Activated CD4-positive, alpha-beta T cell treated with anti-CD3 and anti-CD28 coated beads, Interleukin-2, amount 50 U/mL, for 16 hours (primary cell): ENCODE measurements around the gene GXYLT1.
"Not testable (repeated sequence)": the region's sequence is repeated elsewhere in the genome, so short reads cannot be mapped to it uniquely, and the experiment has no call there.

Source experiments
- DNase-seq: peaks from one replicate; pipeline ENCODE4 v3.0.0-alpha.2; 2020

Gene GXYLT1

DNA sequence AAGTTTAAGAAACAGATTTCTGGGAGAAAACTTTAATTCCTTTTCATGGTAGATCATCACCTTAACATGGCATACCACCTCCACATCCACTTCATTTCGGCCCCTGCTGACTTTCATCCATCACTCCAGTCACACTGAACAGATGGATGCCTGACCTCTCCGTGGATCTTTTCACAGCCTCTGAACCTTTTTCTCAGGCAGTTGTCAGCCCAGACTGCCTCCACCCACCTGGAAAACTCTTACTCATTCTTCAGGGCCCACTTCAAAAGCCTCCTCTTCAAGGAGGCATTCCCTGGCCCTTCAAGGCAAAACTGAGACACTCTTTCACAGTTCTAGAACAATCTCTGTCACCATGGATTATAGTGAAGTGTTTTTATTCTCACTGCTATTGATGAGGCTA is 52.9 kb downstream of the GXYLT1 start:
- DNase-seq: no peak

DNA sequence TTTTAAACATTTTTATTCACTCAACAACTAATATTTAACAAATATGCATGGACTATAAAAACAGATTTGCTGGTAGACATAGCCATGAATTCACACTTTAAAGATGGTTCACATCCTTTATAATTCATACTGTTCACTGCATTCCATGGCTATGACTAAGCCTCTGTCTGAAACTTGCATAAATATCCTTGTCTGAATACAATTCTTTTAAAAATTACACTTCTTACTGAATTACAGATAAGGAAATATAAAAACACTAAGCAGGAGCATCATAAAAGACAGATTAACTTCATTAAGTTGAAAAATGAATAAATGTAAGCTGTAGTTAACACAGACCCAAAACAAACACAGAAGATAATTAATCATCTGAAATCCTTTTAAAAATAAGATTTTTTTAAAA is 53.8 kb downstream of the GXYLT1 start:
- DNase-seq: no peak

DNA sequence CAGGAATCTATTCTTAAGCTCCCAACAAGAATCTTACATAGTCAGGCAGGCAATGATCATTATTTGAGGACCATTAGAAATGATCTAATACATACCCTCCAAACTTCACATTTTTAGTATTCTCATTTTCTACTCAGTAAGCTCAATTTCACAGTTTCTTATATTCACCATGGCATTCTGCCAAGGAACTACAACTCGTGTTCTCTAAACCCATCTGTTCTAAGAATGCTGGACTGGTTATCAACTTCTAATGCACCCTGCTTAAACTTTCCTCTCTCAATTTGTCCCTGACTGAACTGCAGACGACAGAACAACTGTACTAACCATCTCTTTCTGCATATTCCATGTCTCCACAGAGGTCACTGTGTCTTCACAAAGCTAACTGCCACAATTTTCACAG is 58.6 kb downstream of the GXYLT1 start:
- DNase-seq: no peak

DNA sequence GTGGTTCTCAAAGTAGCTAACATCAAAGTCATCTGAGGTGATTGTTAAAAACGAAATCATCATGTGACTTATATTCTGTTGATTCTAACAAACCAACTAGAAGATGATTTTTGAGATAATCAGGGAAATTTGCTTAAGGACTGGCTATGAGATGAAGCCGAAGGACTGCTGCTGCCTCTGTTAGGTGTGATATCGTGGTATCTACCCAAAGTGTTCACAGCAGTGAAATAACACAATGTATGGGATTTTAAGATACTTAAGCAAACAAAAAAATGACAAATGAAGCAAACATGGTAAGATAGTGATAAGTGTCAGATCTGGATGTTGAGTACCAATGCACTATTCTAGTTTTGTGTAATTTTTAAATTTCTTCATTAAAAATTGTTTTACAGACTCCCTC is 59.1 kb downstream of the GXYLT1 start:
- DNase-seq: no peak

DNA sequence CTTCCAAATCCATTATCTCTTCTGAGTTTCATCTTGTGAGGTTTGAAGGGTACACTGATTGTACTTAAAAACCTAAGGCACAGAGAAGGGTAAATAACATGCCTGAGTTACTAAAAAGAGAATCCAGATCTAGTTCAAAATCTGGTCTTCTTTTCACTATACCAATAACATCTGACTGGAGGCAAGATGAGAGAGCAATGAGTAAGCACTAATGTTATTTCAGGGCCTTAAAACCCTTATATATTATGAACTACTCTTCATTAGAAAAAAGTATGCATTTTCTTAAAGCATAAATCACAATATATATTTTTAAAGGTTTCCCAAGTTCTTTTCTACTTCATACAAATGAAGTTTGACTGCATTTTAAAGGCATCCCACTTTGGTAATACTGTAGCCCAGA is 60.2 kb downstream of the GXYLT1 start:
- DNase-seq: no peak

DNA sequence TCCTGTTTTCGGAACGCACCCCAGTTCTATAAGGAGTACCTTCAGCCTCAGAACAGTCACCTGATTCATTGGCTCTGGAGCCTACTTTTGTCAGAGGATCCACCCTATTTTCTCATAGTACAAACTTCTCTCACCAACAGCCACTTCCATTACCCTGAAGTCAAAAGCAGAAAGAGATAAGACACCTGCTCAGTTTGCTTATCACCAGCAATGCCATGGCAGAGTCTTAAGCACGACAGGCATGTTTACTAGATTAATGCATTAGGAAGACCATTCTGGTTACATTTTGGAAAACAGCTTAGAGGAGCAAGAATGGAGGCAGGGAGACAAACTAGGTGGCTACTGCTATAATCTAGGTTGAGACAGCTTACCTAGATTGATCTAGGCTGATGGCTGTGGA is 67.7 kb downstream of the GXYLT1 start:
- DNase-seq: no peak

DNA sequence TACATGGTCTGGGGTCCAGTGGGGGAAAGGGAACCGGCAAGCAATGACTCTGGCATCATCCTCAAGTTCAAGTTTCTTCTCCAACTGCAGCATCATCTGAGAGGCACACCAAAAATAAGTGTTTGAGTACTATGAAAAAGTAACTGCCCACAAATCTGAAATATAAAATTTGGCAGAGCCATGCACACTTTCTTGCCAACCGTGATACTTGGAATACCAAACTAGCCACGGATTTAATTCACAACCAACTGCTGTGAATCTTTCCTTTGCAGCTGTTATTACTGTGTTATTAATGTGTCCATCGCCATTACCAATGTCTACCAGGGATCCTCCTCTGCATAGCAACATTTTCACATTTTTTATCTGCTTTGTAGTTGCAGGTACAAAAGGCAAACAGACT is 74.6 kb downstream of the GXYLT1 start:
- DNase-seq: no peak

DNA sequence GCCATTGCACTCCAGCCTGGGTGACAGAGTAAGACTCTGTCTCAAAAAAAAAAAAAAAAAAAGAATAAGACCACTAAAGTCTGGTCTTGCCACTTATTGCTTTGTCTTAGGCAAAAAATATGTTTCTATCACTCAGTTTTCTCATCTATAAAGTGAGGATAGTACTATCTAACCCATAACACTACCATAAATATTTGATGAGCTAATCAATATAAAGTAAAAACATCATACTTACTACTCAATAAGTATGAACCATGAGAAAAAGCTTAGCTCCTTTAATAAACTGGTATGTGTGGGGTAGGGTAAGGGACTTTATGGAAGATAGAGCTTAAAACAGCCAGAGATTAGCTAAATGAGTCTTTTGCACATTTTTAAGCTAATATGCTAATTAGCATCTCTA is 85.5 kb downstream of the GXYLT1 start:
- DNase-seq: no peak

DNA sequence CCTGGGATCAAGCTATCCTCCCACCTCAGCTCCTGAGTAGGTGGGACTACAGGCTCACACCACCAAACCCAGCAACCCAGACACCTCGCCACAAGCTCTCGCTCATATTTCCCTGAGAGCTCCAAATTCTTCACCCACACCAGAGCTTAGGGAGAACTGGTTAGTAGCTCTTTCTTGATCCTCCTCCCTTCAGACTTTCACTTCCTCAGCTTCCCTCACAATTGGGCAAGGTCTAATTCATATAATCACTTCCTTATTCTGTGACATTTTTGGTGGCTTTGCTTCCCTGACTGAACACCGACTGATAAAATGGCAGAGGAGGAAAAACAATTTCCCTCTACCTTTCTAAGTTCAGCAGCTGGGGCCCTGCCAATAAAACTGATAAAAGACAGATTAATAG is 88.5 kb downstream of the GXYLT1 start:
- no peak for DNase-seq

DNA sequence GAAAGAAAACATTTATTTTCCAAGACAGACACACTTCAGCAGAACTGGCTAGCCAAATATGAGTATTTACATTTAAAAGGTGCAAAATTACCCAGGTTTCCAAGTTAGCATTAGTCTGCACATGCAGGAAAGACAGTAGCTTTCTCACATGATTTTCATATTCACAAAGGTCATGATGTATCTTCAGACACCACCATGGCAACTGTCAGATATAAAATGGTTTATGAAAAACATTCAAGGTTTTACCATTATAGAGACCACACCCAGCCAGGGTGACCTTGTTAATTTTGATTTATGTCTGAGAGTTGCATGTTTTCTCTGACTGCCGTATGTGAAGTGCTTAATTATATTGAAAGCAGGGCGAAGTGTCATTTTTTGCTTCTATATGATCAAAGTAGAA is 91.2 kb downstream of the GXYLT1 start:
- DNase-seq: no peak

DNA sequence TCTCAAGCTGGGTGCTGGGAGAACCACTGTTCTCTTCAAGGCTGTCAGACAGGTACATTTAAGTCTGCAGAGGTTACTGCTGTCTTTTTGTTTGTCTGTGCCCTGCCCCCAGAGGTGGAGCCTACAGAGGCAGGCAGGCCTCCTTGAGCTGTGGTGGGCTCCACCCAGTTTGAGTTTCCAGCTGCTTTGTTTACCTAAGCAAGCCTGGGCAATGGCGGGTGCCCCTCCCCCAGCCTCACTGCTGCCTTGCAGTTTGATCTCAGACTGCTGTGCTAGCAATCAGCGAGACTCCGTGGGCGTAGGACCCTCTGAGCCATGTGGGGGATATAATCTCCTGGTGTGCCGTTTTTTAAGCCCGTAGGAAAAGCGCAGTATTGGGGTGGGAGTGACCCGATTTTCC is 95.7 kb downstream of the GXYLT1 start:
- not testable (repeated sequence) for DNase-seq

DNA sequence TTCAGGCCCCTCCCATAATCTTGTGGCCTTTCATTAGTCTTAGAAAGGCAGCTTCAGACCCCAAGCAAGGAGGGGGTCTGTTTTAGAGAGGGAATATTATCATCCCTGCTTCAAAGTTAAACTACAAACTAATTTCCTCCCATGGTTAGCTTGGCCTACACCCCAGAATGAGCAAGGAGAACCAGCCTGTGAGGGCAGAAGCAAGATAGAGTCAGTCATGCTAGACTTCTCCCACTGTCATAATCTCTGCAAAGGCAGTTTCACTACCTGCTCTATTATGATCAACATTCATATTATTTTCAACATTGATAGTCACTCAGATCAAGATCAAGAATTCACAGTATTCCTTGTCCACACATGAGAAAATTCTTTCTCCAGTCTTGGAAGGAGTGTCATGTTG is 105.1 kb downstream of the GXYLT1 start:
- no peak for DNase-seq

DNA sequence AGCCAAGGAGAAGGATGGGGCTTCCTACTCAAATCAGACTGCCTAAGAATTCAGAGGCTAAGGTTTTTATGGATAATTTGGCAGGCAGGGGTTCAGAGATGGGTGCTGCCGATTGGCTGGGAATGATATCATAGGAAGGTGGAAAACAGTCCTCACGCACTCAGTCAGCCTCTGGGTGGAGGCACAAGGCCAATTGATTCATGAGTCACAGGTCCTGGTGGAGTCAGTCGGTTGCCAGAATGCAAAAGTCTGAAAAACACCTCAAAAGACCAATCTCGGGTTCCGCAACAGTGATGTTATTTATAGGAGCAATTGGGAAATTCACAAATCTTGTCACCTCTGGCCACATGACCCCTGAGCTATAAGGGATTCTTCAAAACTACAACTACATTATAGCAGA is 105.5 kb downstream of the GXYLT1 start:
- DNase-seq: no peak

DNA sequence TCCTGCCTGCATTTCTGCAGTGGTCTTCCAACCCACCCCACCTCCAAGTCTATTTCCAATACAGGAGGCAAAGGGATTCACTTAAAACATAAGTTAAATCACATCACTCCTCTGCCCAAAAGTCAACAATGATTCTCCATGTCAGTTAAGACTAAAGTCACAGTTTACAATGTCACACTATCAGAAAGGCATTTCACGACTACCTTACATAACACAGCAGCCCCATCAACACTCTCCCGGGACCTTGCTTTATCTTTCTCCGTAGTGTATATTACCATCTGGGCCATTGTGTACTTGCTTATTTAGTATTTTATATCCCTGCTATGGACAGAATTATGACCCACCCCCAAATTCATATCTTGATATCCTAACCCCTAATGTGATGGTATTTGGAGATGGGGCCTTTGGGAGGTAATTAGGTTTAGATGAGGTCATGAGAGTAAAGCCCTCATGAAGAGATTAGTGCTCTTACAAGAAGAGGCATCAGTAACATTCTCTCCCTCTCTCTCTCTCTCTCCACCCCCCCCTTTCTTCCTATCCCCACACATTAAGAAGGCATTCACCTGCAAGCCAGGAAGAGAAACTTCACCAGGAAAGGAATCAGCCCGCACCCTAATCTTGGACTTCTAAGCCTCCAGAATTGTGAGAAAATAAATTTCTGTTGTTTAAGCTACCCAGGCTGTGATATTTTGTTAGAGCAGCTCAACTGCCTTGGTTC is 112.7 kb downstream of the GXYLT1 start:
- DNase-seq: no peak
